Colonic mucosa (tissue), 4 donors: ENCODE data around the gene CD52. TPM values are rescaled to one million over a fixed set of nuclear protein-coding genes. Genes with fewer than 3 reads are reported as not detected.
"Not testable (repeated sequence)": the region's sequence is repeated elsewhere in the genome, so short reads cannot be mapped to it uniquely, and the experiment has no call there.

ENCODE experiments used
- DNase-seq: peaks from one replicate; pipeline ENCODE4 v3.0.0-alpha.2; 2020
- H3K27ac ChIP-seq: fragments of 200-600 bp; one replicate; pipeline ENCODE4 v1.8.0; 2021
- H3K27me3 ChIP-seq: fragments of 200-600 bp; one replicate; pipeline ENCODE4 v1.8.0; 2021
- H3K36me3 ChIP-seq: fragments of 200-600 bp; one replicate; pipeline ENCODE4 v1.8.0; 2021
- H3K4me1 ChIP-seq: fragments of 200-600 bp; one replicate; pipeline ENCODE4 v1.8.0; 2021; ENCODE audit warnings: mild to moderate bottlenecking
- H3K4me3 ChIP-seq: fragments of 200-600 bp; one replicate; pipeline ENCODE4 v1.8.0; 2021
- H3K9ac ChIP-seq, 2 donors: one replicate each; pipeline ENCODE4 v1.7.0; 2013; ENCODE audit warnings: control low read depth in 2 of 2, low read depth in 2 of 2, low read length in 2 of 2
- H3K9me3 ChIP-seq: fragments of 200-600 bp; one replicate; pipeline ENCODE4 v1.8.0; 2021
- CTCF ChIP-seq: fragments of 200-600 bp; IDR thresholded peaks from one replicate; pipeline ENCODE4 v1.8.0; 2022; ENCODE audit warnings: antibody characterized with exemption, mild to moderate bottlenecking
- intact Hi-C: fragments of 100-400 bp; cut with DNase I; formaldehyde crosslinking; loops from one replicate; pipeline ENCODE4 v1.14.1; 2022
- total RNA-seq, 2 donors: library from RNA; stranded (reverse); fragmentation: NEBNext Ultra II Directional in 1 of 2; extraction: Animal tissue kit (Norgen Biotek cat#: 25700) in 1 of 2; gene quantifications; one replicate each; pipeline ENCODE4 v1.2.1, GENCODE V29; 2021
- donor health status: healthy.
- donor health status: DM: no; HTN: no; CAD: no.
- donor health status: DM: no; HTN: no; CAD: no.

Gene CD52
- total RNA-seq, 2 donors from 2014 or later: 9.4 to 13.1 TPM

DNA sequence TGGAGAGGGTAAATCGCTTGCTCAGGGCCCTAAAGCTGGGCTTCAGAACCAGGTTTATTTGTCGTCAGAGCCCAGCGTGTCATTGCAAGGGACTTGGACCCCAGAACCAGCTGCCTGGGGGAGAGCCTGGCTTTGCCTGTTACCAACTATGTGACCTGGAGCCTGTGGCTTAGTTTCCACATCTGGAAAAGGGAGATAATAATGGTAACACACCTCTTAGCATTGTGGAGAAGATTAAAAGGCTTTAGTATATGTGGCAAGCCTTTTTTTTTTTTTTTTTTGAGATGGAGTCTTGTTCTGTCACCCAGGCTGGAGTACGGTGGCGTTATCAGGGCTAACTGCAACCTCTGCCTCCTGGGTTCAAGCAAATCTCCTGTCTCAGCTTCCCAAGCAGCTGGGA lies 12.5 kb downstream of the CD52 start:
- no peaks in the 10 kb centered on the region for H3K4me1 ChIP-seq
- no peaks in the 10 kb centered on the region for H3K36me3 ChIP-seq
- H3K9ac ChIP-seq: no peak overlapping the region
- no peak for DNase-seq
- no peaks in the 10 kb centered on the region for H3K9me3 ChIP-seq
- intact Hi-C loops: no loop called here
- no peak overlapping the region for H3K27ac ChIP-seq
- TF ChIP-seq CTCF: no peak
- no peak overlapping the region for H3K4me3 ChIP-seq
- no peaks in the 10 kb centered on the region for H3K27me3 ChIP-seq

DNA sequence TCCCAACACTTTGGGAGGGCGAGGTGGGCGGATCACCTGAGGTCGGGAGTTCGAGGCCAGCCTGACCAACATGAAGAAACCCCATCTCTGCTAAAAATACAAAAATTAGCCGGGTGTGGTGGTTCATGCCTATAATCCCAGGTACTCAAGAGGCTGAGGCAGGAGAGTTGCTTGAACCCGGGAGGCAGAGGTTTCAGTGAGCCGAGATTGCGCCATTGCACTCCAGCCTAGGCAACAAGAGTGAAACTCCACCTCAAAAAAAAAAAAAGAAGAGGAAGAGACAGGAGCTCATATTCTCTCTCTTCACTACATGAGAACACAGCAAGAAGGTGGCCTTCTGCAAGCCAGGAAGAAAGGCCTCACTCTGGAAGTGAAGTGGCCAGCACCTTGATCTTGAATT lies 15.6 kb downstream of the CD52 start:
- H3K4me1 ChIP-seq, intact Hi-C loops, H3K27me3 ChIP-seq, H3K36me3 ChIP-seq, H3K9ac ChIP-seq, H3K4me3 ChIP-seq, H3K9me3 ChIP-seq, DNase-seq, H3K27ac ChIP-seq: not testable (repeated sequence)

DNA sequence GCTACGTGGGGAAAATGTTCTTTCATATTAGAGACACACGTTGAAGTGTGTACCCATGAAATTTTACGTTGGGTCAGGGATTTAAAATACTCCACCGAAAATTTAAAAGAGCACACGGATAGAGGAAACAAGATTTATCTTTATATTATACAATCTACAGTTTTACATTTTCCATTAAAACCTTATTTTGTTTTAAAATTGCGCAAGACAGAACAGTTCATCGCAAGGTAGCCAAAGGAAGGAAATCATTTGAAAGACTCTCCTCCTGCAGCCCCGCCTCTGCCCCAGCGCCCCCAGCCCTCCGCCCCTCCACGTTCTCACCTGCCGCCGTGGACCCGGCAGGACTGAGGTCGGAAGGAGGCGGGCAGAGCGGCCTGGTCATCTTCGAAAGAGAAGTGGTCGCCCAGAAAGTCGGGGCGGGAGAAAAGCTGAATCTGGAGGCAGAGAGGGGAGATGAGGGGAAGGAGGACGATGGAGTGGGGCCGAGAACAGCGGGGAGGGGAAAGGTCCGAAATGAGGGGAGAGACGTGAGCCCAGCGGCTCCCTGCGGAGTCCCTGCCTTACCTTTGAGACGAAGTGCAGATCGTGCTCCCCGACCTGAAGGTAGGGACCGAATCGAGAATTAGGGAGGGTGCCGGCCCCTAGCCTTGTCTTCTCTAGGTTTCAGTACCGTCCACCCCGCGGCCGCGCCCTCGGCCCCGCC lies 18.2 kb downstream of the CD52 start:
- Histone ChIP-seq H3K27me3 (no peaks in the 10 kb centered on the region), H3K9me3 (no peaks in the 10 kb centered on the region), H3K36me3 (no peaks in the 10 kb centered on the region), H3K9ac (peak overlapping the region in 1 of 2 donors; percentile 13), H3K4me1 (no peaks in the 10 kb centered on the region), H3K27ac (no peak overlapping the region), H3K4me3 (peak overlapping the region; percentile 54)
- DNase-seq: no peak
- intact Hi-C loops: no loop called here
- no peak for TF ChIP-seq CTCF

GRCh38 chr1:26336477-26337205 lies 18.9 kb downstream of the CD52 start:
- intact Hi-C loops: no loop called here
- H3K36me3 ChIP-seq: no peaks in the 10 kb centered on the region
- peak overlapping the region; percentile 54 for H3K4me3 ChIP-seq
- H3K4me1 ChIP-seq: no peaks in the 10 kb centered on the region
- peak; percentile 97 for DNase-seq
- H3K9ac ChIP-seq: no peak overlapping the region
- H3K27ac ChIP-seq: no peak overlapping the region
- no peak for TF ChIP-seq CTCF
- no peaks in the 10 kb centered on the region for H3K27me3 ChIP-seq
- H3K9me3 ChIP-seq: no peaks in the 10 kb centered on the region

- TF ChIP-seq CTCF: no peak
- no peak for DNase-seq
- no peaks in the 10 kb centered on the region for H3K9me3 ChIP-seq
- no peaks in the 10 kb centered on the region for H3K4me1 ChIP-seq
- no peaks in the 10 kb centered on the region for H3K36me3 ChIP-seq
- H3K9ac ChIP-seq: no peak overlapping the region
- intact Hi-C loops: no loop called here
- no peaks in the 10 kb centered on the region for H3K27me3 ChIP-seq
- no peak overlapping the region for H3K4me3 ChIP-seq
- H3K27ac ChIP-seq: no peak overlapping the region
Measured at GRCh38 chr1:26337206-26337535, 19.4 kb downstream of the CD52 start.

DNA sequence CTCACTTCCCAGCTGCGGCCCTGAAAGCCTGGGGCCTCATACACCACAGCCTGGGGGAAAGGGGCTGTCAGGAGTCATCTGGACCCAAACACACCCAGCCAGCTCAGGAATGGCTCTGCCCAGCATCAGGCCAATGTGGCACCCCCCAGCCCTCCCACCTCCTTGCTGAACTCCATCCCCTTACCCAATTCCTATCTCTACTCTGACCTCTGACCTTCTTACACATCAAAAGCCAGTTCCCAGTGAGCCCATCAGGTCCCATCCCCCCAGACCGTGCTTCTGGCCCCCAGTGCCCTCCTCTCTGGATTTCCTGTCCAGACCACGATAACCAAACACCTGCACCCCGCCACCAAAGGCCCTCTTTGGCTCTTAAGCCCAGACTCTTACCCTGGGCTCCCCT lies 19.9 kb downstream of the CD52 start:
- H3K9ac ChIP-seq: no peak overlapping the region
- no peaks in the 10 kb centered on the region for H3K9me3 ChIP-seq
- H3K4me1 ChIP-seq: no peaks in the 10 kb centered on the region
- H3K4me3 ChIP-seq: no peak overlapping the region
- TF ChIP-seq CTCF: no peak
- intact Hi-C loops: no loop called here
- H3K27ac ChIP-seq: no peak overlapping the region
- DNase-seq: no peak
- H3K27me3 ChIP-seq: no peaks in the 10 kb centered on the region
- no peaks in the 10 kb centered on the region for H3K36me3 ChIP-seq
